Esophagus muscularis mucosa (tissue), 4 donors: ENCODE data around the gene INPP1. TPM values are rescaled to one million over a fixed set of nuclear protein-coding genes. Genes with fewer than 3 reads are reported as not detected.

Experiments used
- DNase-seq: peaks from one replicate; pipeline ENCODE4 v3.0.0-alpha.2; 2017; ENCODE audit errors: extremely low spot score
- H3K27ac ChIP-seq, 4 donors: fragments of 200-600 bp; sonication (generic); replicated peaks in 1 of 4; 1 replicate in 3 of 4; 2 replicates in 1 of 4; pipeline ENCODE4 v1.5.1; 2016 to 2019; ENCODE audit warnings: mild to moderate bottlenecking in 1 of 4
- H3K27me3 ChIP-seq, 4 donors: fragments of 200-600 bp; sonication (generic); one replicate each; pipeline versions ENCODE4 v1.5.1 to v1.6.0; 2016 to 2019
- H3K36me3 ChIP-seq, 4 donors: fragments of 200-600 bp; sonication (generic); one replicate each; pipeline ENCODE4 v1.5.1; 2016 to 2019
- H3K4me1 ChIP-seq, 4 donors: fragments of 200-600 bp; sonication (generic); one replicate each; pipeline ENCODE4 v1.5.1; 2016 to 2019
- H3K4me3 ChIP-seq, 4 donors: fragments of 200-600 bp; sonication (generic); 1 replicate in 2 of 4; 2 replicates in 2 of 4; pipeline ENCODE4 v1.5.1; 2016 to 2019; ENCODE audit warnings: mild to moderate bottlenecking in 4 of 4, moderate library complexity in 1 of 4
- H3K9me3 ChIP-seq, 4 donors: fragments of 200-600 bp; sonication (generic); 1 replicate in 3 of 4; 2 replicates in 1 of 4; pipeline ENCODE4 v1.5.1; 2016 to 2019
- EP300 ChIP-seq: sonication (generic); formaldehyde crosslinking; IDR thresholded peaks from one replicate; pipeline ENCODE4 v1.6.1; 2017; ENCODE audit warnings: antibody characterized with exemption
- POLR2A ChIP-seq: fragments of 450-650 bp; IDR thresholded peaks from one replicate; pipeline ENCODE4 v1.6.1; 2017; ENCODE audit warnings: antibody characterized with exemption, moderate library complexity, mild to moderate bottlenecking, low read depth
- POLR2AphosphoS5 ChIP-seq, 2 donors: sonication (generic); formaldehyde crosslinking; IDR thresholded peaks; one replicate each; pipeline ENCODE4 v1.6.1; 2017; ENCODE audit warnings: antibody characterized with exemption in 2 of 2
- WGBS: methylation state at CpG from one replicate; pipeline ENCODE4 v1.1.5; 2018; 5-methylcytosine and 5-hydroxymethylcytosine counted together
- intact Hi-C: fragments of 100-400 bp; cut with DNase I; formaldehyde crosslinking; loops from one replicate; pipeline ENCODE4 v1.15.1; 2023
- total RNA-seq, 4 donors: library from RNA; depleted of rRNA; stranded (reverse); fragments of >200 nt; gene quantifications; one replicate each; pipeline versions ENCODE4 v1.1.0 to v1.2.1, GENCODE V29; 2016
- TF ChIP-seq, protein P1 (sequence below), 3 experiments: fragments of 200-600 bp in 2 of 3; fragments of 450-650 bp in 1 of 3; sonication (generic) in 2 of 3; IDR thresholded peaks; one replicate each; pipeline ENCODE4 v1.5.1; 2017 to 2019; ENCODE audit warnings: antibody characterized with exemption in 3 of 3, mild to moderate bottlenecking in 2 of 3, moderate library complexity in 1 of 3

Gene INPP1
- total RNA-seq, 4 donors from 2014 or later: 17.1 to 23.6 (median 21.0) TPM

DNA sequence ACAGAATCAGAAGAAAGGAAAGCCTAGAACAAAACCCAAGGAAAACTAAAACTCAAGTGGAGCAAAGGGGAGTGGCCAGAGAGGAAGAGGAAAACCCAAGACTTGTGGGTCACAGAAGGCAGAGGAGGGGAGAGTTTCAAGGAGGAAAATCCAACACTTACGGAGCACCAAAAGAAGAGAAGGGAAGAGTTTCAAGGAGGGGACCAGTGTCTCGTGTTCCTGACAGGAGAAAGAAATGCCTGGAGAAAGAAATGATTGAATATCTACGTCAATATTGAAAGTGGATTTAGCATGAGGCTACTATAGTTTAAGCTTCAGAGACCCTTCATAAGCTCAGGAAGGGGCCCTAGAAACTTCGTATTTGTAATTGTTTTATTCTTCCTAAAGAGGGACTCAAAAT is 63.4 kb downstream of the INPP1 start:
- Histone ChIP-seq H3K27ac (peak overlapping the region in 3 of 4 donors; percentile 87 to 91 (median 89)), H3K4me1 (peaks cover 13 to 40% (median 32%) of the 10 kb centered on the region in 4 donors), H3K9me3 (no peaks in the 10 kb centered on the region), H3K27me3 (no peaks in the 10 kb centered on the region), H3K36me3 (no peaks in the 10 kb centered on the region), H3K4me3 (no peak overlapping the region)
- TF ChIP-seq, protein P1, sequence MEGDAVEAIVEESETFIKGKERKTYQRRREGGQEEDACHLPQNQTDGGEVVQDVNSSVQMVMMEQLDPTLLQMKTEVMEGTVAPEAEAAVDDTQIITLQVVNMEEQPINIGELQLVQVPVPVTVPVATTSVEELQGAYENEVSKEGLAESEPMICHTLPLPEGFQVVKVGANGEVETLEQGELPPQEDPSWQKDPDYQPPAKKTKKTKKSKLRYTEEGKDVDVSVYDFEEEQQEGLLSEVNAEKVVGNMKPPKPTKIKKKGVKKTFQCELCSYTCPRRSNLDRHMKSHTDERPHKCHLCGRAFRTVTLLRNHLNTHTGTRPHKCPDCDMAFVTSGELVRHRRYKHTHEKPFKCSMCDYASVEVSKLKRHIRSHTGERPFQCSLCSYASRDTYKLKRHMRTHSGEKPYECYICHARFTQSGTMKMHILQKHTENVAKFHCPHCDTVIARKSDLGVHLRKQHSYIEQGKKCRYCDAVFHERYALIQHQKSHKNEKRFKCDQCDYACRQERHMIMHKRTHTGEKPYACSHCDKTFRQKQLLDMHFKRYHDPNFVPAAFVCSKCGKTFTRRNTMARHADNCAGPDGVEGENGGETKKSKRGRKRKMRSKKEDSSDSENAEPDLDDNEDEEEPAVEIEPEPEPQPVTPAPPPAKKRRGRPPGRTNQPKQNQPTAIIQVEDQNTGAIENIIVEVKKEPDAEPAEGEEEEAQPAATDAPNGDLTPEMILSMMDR (IDR thresholded peaks at IDR 0.05): no peak
- TF ChIP-seq POLR2A (no peak), EP300 (no peak), POLR2AphosphoS5 (IDR thresholded peaks at IDR 0.05) (no peak)
- intact Hi-C loops: loop anchor here (5.0 kb wide), 1 partner anchor 100 kb away; no protein-coding TSS in a partner anchor
- no peak for DNase-seq
- WGBS: 86% methylated on average over 4 of the region's 4 CpGs

DNA sequence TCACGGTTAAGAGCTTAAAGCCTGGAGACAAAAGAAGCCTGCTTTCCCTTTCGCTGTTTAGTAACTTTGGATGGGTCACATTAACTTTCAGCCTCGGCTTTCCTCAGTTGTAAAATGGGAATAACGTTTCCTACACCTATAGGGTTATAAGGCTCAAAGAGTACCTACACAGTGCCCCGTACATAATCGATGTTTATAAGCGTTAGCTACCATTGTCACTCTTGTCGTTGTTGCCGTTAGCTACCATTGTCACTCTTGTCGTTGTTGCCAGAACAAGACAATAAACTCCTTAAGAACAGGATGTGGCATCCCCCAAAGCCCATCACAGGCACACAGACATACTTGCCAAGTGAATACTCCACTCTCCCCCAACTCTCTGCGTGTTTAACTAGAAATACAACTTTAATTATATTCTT is 63.9 kb downstream of the INPP1 start:
- no peak for TF ChIP-seq POLR2A
- TF ChIP-seq EP300: no peak
- TF ChIP-seq, protein P1 (IDR thresholded peaks at IDR 0.05): no peak
- TF ChIP-seq POLR2AphosphoS5 (IDR thresholded peaks at IDR 0.05): peak in 1 of 2 donors; percentile 0
- Histone ChIP-seq H3K4me3 (peak overlapping the region; percentile 86 to 92 (median 90)), H3K27me3 (no peaks in the 10 kb centered on the region), H3K27ac (peak overlapping the region; percentile 87 to 92 (median 90)), H3K9me3 (no peaks in the 10 kb centered on the region), H3K4me1 (peaks cover 13 to 41% (median 32%) of the 10 kb centered on the region in 4 donors), H3K36me3 (no peaks in the 10 kb centered on the region)
- DNase-seq: no peak
- intact Hi-C loops: loop anchor here (5.0 kb wide), 1 partner anchor 100 kb away; no protein-coding TSS in a partner anchor
- 55% methylated on average over 11 of the region's 11 CpGs for WGBS

DNA sequence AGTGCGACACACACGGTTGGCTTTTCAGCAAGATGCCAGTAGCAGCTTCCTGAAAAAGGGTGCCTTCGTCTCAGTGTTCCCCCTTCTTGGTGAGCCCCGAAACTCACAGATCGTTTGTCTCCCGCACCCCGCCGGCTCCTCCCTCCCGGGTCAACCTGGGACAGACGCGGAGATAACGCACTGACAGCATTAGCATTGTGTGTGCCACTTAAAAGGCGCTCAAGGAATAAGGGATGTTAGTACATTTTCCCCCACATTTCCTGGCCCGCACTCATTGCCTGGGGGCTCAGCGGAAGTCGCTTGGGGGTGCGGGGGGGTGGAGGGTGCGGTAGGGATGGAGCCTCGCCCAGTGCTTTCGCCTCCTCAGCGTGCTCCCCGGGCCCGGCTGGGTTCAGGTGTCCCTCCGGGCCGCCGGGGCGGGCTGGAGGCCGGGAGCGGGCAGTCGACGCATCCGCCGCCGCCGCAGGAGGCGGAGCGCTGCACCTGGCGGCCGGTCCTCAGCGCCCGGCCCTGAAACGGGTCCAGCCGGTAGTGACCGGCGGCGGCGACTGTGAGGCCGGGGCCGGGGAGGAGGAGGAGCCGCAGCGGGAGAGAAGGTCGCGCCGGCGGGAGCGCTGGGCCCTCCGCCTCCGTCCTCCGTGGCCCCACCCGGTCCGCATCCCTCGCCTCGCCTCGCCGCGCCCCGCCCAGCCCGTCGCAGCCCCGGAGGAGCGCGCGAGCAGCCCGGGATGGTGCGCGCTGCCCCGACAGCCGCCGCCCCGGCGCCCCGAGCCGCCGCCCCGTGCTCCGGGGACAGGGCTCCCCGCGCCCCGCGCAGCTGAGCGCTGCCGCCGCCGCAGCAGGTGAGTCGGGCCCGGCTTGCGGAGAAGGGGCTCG is 64.5 kb downstream of the INPP1 start, which contains the start of gene MFSD6:
MFSD6 (plus strand) TSS at position 694 of the 876 bp plus-strand sequence. CDS start 27,675 bp downstream, outside the sequence.
- intact Hi-C loops: loop anchor here (5.0 kb wide), 1 partner anchor 99 kb away; no protein-coding TSS in a partner anchor
- Histone ChIP-seq H3K4me1 (peaks cover 13 to 47% (median 38%) of the 10 kb centered on the region in 4 donors), H3K36me3 (no peaks in the 10 kb centered on the region), H3K9me3 (no peaks in the 10 kb centered on the region), H3K4me3 (peak within 1 kb of the TSS; percentile 86 to 92 (median 90)), H3K27ac (peak within 1 kb of the TSS; percentile 87 to 92 (median 90)), H3K27me3 (no peaks in the 10 kb centered on the region)
- no peak for DNase-seq
- WGBS: 8% methylated on average over 24 of the region's 98 CpGs
- TF ChIP-seq POLR2A: no peak
- TF ChIP-seq, protein P1 (IDR thresholded peaks at IDR 0.05): peak in 2 of 3 experiments; percentile 14 to 33
- TF ChIP-seq POLR2AphosphoS5 (IDR thresholded peaks at IDR 0.05): peak; percentile 1 to 35

DNA sequence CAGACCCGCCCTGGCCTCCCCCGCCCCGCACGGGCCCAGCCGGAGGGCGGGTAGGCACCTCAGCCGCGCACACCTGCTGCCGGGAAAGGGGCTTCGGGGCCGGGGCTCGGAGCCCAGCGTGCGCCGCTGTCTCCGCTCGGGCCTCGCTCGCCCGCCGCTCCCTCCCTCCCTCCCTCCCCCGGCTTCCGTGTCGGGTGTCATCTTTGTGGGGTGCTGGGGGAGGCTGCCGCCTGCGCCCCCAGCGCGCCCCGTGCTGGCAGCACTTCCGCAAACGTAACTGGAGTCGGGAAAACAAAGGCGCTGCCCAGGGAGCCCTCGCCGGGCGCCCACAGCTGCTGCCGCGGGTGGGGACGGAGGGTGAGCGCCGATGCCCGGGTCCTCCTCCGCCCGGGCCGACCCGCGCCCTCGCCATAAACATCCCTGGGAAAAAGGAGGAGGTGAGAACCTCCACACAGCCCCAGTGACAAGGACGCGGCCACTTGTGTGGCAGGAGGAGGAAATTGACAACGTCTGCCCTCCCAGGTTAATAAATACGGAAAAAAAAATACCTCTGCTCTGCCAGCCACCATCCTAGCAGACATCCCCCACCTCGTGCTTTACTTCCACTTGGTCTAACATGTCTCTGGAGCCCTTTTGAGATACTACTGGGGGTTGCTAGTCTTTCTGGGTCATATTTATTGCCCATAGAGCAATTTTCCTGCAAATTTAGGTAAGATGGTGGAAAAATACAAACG is 65.3 kb downstream of the INPP1 start:
- WGBS: 4% methylated on average over 6 of the region's 54 CpGs
- TF ChIP-seq POLR2AphosphoS5 (IDR thresholded peaks at IDR 0.05): peak; percentile 52
- TF ChIP-seq, protein P1 (IDR thresholded peaks at IDR 0.05): no peak
- intact Hi-C loops: loop anchor here (5.0 kb wide), 1 partner anchor 99 kb away; no protein-coding TSS in a partner anchor
- Histone ChIP-seq H3K36me3 (no peaks in the 10 kb centered on the region), H3K27ac (peak overlapping the region; percentile 87 to 92 (median 90)), H3K9me3 (no peaks in the 10 kb centered on the region), H3K4me3 (peak overlapping the region; percentile 86 to 92 (median 90)), H3K27me3 (no peaks in the 10 kb centered on the region), H3K4me1 (peaks cover 17 to 55% (median 46%) of the 10 kb centered on the region in 4 donors)
- DNase-seq: no peak
